SK-N-SH treated with all-trans-retinoic acid at 6 μM for 48 hours (cell line): ENCODE measurements around the gene ASF1A.

Source experiments
- ARNTL ChIP-seq: fragments of 450-650 bp; formaldehyde crosslinking; IDR thresholded peaks from 2 replicates; pipeline ENCODE4 v1.5.0; 2020; ENCODE audit warnings: low read depth, mild to moderate bottlenecking, moderate library complexity, borderline replicate concordance
- CSDC2 ChIP-seq: fragments of 250-450 bp; sonication (Bioruptor Pico); IDR thresholded peaks from 2 replicates; pipeline ENCODE4 v1.5.0; 2020; ENCODE audit warnings: mild to moderate bottlenecking, moderate library complexity
- PATZ1 ChIP-seq: fragments of 250-450 bp; sonication (Bioruptor Pico); IDR thresholded peaks from 2 replicates; pipeline ENCODE4 v1.8.0; 2020; ENCODE audit warnings: mild to moderate bottlenecking, moderate library complexity, borderline replicate concordance
- RARB ChIP-seq: fragments of 250-450 bp; sonication (Bioruptor Pico); IDR thresholded peaks from 2 replicates; pipeline ENCODE4 v1.8.0; 2021; ENCODE audit warnings: mild to moderate bottlenecking, moderate library complexity
- TOX ChIP-seq: fragments of 250-450 bp; sonication (Bioruptor Pico); IDR thresholded peaks from 2 replicates; pipeline ENCODE4 v1.8.0; 2021; ENCODE audit warnings: mild to moderate bottlenecking, moderate library complexity, borderline replicate concordance
- ZNF70 ChIP-seq: fragments of 450-650 bp; formaldehyde crosslinking; IDR thresholded peaks from 2 replicates; pipeline ENCODE4 v1.5.0; 2020; ENCODE audit warnings: mild to moderate bottlenecking, moderate library complexity
- ZNF8 ChIP-seq: fragments of 450-650 bp; formaldehyde crosslinking; IDR thresholded peaks from 2 replicates; pipeline ENCODE4 v1.5.0; 2020; ENCODE audit warnings: mild to moderate bottlenecking, moderate library complexity

- no peak for TF ChIP-seq CSDC2 (CRISPR knock-in tag)
- no peak for TF ChIP-seq TOX (CRISPR knock-in tag)
- TF ChIP-seq ZNF70 (CRISPR knock-in tag) = no peak
- TF ChIP-seq RARB = no peak
- no peak for TF ChIP-seq ZNF8 (CRISPR knock-in tag)
- TF ChIP-seq PATZ1 = no peak
- no peak for TF ChIP-seq ARNTL (CRISPR knock-in tag)
These were observed 31.5 kb upstream of the ASF1A start for GRCh38 chr6:118862443-118862842.
